Measurements from ENCODE around the gene CTTNBP2NL.

DNA sequence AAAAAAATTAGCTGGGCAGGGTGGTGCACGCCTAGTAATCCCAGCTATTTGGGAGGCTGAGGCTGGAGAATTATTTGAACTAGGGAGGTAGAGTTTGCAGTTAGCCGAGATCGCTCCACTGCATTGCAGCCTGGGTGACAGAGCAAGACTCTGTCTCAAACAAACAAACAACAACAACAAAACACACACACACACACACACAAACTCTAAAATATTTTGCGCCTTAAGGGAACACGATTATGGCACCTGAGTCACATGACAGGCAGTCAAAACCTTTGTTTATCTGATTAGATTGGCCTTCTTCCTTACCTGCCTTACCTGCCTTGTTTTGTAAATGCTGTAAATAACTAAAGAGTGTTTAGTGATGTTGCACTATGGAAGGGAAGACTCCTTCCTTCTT, 92.1 kb downstream of the CTTNBP2NL start:
- TF ChIP-seq, protein P1, sequence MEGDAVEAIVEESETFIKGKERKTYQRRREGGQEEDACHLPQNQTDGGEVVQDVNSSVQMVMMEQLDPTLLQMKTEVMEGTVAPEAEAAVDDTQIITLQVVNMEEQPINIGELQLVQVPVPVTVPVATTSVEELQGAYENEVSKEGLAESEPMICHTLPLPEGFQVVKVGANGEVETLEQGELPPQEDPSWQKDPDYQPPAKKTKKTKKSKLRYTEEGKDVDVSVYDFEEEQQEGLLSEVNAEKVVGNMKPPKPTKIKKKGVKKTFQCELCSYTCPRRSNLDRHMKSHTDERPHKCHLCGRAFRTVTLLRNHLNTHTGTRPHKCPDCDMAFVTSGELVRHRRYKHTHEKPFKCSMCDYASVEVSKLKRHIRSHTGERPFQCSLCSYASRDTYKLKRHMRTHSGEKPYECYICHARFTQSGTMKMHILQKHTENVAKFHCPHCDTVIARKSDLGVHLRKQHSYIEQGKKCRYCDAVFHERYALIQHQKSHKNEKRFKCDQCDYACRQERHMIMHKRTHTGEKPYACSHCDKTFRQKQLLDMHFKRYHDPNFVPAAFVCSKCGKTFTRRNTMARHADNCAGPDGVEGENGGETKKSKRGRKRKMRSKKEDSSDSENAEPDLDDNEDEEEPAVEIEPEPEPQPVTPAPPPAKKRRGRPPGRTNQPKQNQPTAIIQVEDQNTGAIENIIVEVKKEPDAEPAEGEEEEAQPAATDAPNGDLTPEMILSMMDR (IDR thresholded peaks at IDR 0.05; ENCODE audit: low read depth, low read length, missing input control): no peak
- no peak for TF ChIP-seq GABPA (IDR thresholded peaks at IDR 0.05 in 1 of 2, conservative IDR thresholded peaks at IDR 0.05 in 1 of 2)
- TF ChIP-seq RAD21 (IDR thresholded peaks at IDR 0.05): no peak
- TF ChIP-seq TAF1 (conservative IDR thresholded peaks at IDR 0.05): no peak
- TF ChIP-seq HNF4G (IDR thresholded peaks at IDR 0.05): no peak
- no peak for TF ChIP-seq SP1 (IDR thresholded peaks at IDR 0.05)
